H9 (cell line): Measurements from ENCODE around the gene TMA16. TPM values are rescaled to one million over a fixed set of nuclear protein-coding genes. Genes with fewer than 3 reads are reported as not detected.

Experiments used
- DNase-seq: peaks from one replicate; pipeline ENCODE4 v3.0.0-alpha.2; 2017
- H2AFZ ChIP-seq: one replicate; pipeline ENCODE4 v1.6.1; 2013; ENCODE audit warnings: mild to moderate bottlenecking, low read length, control low read depth, moderate library complexity
- H2AK5ac ChIP-seq: 2 replicates; pipeline ENCODE4 v1.6.1; 2013; ENCODE audit warnings: low read length, control low read depth, mixed read lengths; ENCODE audit not compliant: insufficient read length
- H2BK120ac ChIP-seq: one replicate; pipeline ENCODE4 v1.6.1; 2013; ENCODE audit warnings: low read depth, mild to moderate bottlenecking, low read length, control low read depth, inconsistent platforms; ENCODE audit not compliant: poor library complexity, severe bottlenecking
- H2BK12ac ChIP-seq: 2 replicates; pipeline ENCODE4 v1.6.1; 2013; ENCODE audit warnings: low read length, control low read depth, mixed read lengths, low read depth; ENCODE audit not compliant: insufficient read length
- H2BK15ac ChIP-seq: 2 replicates; pipeline ENCODE4 v1.6.1; 2013; ENCODE audit warnings: low read depth, low read length, control low read depth
- H2BK20ac ChIP-seq: one replicate; pipeline ENCODE4 v1.6.1; 2013; ENCODE audit warnings: low read depth, mild to moderate bottlenecking, low read length, control low read depth, inconsistent platforms; ENCODE audit not compliant: poor library complexity, severe bottlenecking
- H2BK5ac ChIP-seq: 2 replicates; pipeline ENCODE4 v1.6.1; 2013; ENCODE audit warnings: low read length, control low read depth, mixed read lengths; ENCODE audit not compliant: insufficient read length
- H3K14ac ChIP-seq: 2 replicates; pipeline ENCODE4 v1.6.1; 2013; ENCODE audit warnings: low read length, control low read depth; ENCODE audit not compliant: insufficient read depth
- H3K18ac ChIP-seq: 2 replicates; pipeline ENCODE4 v1.6.1; 2013; ENCODE audit warnings: low read depth, mild to moderate bottlenecking, mixed read lengths, low read length, control low read depth; ENCODE audit not compliant: insufficient read length
- H3K23ac ChIP-seq: 2 replicates; pipeline ENCODE4 v1.6.1; 2013; ENCODE audit warnings: low read length, control low read depth, mixed read lengths, low read depth; ENCODE audit not compliant: insufficient read length
- H3K23me2 ChIP-seq: 2 replicates; pipeline ENCODE4 v1.6.1; 2013; ENCODE audit warnings: low read depth, mild to moderate bottlenecking, mixed read lengths, low read length, control low read depth; ENCODE audit not compliant: insufficient read length, poor library complexity, severe bottlenecking
- H3K27ac ChIP-seq: 2 replicates; pipeline ENCODE4 v1.5.1; 2013; ENCODE audit warnings: low read length, control low read depth, mixed read lengths, low read depth; ENCODE audit not compliant: insufficient read length
- H3K27me3 ChIP-seq: 2 replicates; pipeline ENCODE4 v1.6.1; 2013; ENCODE audit warnings: low read length, control low read depth, inconsistent platforms; ENCODE audit not compliant: insufficient read depth
- H3K4ac ChIP-seq: 2 replicates; pipeline ENCODE4 v1.6.1; 2013; ENCODE audit warnings: low read depth, mild to moderate bottlenecking, control low read depth, inconsistent platforms, low read length, moderate library complexity
- H3K4me1 ChIP-seq: 2 replicates; pipeline ENCODE4 v1.6.1; 2013; ENCODE audit warnings: low read length, control low read depth, inconsistent platforms; ENCODE audit not compliant: insufficient read depth
- H3K4me2 ChIP-seq: 2 replicates; pipeline ENCODE4 v1.6.1; 2013; ENCODE audit warnings: low read length, control low read depth, mixed read lengths; ENCODE audit not compliant: insufficient read length, insufficient read depth
- H3K56ac ChIP-seq: 2 replicates; pipeline ENCODE4 v1.6.1; 2013; ENCODE audit warnings: low read depth, mild to moderate bottlenecking, mixed read lengths, low read length, control low read depth; ENCODE audit not compliant: insufficient read length
- H3K79me1 ChIP-seq: 2 replicates; pipeline ENCODE4 v1.6.1; 2013; ENCODE audit warnings: low read depth, mild to moderate bottlenecking, moderate library complexity, low read length, control low read depth, inconsistent platforms; ENCODE audit not compliant: insufficient read depth, poor library complexity, severe bottlenecking
- H3K79me2 ChIP-seq: 2 replicates; pipeline ENCODE4 v1.6.1; 2013; ENCODE audit warnings: low read length, control low read depth, inconsistent platforms; ENCODE audit not compliant: insufficient read depth
- H3K9ac ChIP-seq: 2 replicates; pipeline ENCODE4 v1.6.1; 2013; ENCODE audit warnings: low read length, control low read depth, mixed read lengths; ENCODE audit not compliant: insufficient read length; ENCODE audit errors: extremely low read depth
- H3K9me3 ChIP-seq: one replicate; pipeline ENCODE4 v1.6.1; 2013; ENCODE audit warnings: low read depth, low read length, inconsistent platforms; ENCODE audit not compliant: control insufficient read depth
- H3T11ph ChIP-seq: one replicate; pipeline ENCODE4 v1.6.1; 2013; ENCODE audit warnings: mild to moderate bottlenecking, low read length, control low read depth, inconsistent platforms
- H4K20me1 ChIP-seq: one replicate; pipeline ENCODE4 v1.6.1; 2013; ENCODE audit not compliant: control insufficient read depth, insufficient read length, insufficient read depth
- H4K5ac ChIP-seq: 2 replicates; pipeline ENCODE4 v1.6.1; 2013; ENCODE audit warnings: low read depth, mild to moderate bottlenecking, mixed read lengths, low read length, control low read depth; ENCODE audit not compliant: insufficient read length
- H4K8ac ChIP-seq: replicated peaks from 2 replicates; pipeline ENCODE4 v1.6.1; 2013; ENCODE audit warnings: low read length, control low read depth, mixed read lengths, low read depth; ENCODE audit not compliant: insufficient read length
- H4K91ac ChIP-seq: 2 replicates; pipeline ENCODE4 v1.6.1; 2013; ENCODE audit warnings: low read depth, mild to moderate bottlenecking, moderate library complexity, mixed read lengths, low read length, control low read depth; ENCODE audit not compliant: insufficient read length
- H3K27ac Mint-ChIP-seq, 3 experiments: 2 replicates in 2 of 3; 3 replicates in 1 of 3; pipeline ENCODE4 v1.8.0; 2020 to 2021; ENCODE audit warnings: mixed read lengths in 3 of 3, mild to moderate bottlenecking in 1 of 3, moderate library complexity in 1 of 3
- H3K27me3 Mint-ChIP-seq: 2 replicates; pipeline ENCODE4 v1.8.0; 2021; ENCODE audit warnings: low read depth, mild to moderate bottlenecking, moderate library complexity, mixed read lengths
- H3K36me3 Mint-ChIP-seq, 3 experiments: 2 replicates in 2 of 3; 3 replicates in 1 of 3; pipeline ENCODE4 v1.8.0; 2020 to 2021; ENCODE audit warnings: low read depth in 3 of 3, mixed read lengths in 3 of 3; ENCODE audit not compliant: insufficient read depth in 1 of 3
- H3K4me1 Mint-ChIP-seq, 2 experiments: 2 replicates each; pipeline ENCODE4 v1.8.0; 2020; ENCODE audit warnings: mixed read lengths in 2 of 2
- H3K4me3 Mint-ChIP-seq, 2 experiments: 2 replicates in 1 of 2; 3 replicates in 1 of 2; pipeline ENCODE4 v1.8.0; 2020 to 2021; ENCODE audit warnings: mild to moderate bottlenecking in 2 of 2, mixed read lengths in 2 of 2, moderate library complexity in 1 of 2
- H3K9me3 Mint-ChIP-seq, 2 experiments: 2 replicates in 1 of 2; 3 replicates in 1 of 2; pipeline ENCODE4 v1.8.0; 2020; ENCODE audit warnings: mild to moderate bottlenecking in 2 of 2, mixed read lengths in 2 of 2, moderate library complexity in 1 of 2
- CTCF ChIP-seq: fragments of 200-600 bp; sonication (generic); conservative IDR thresholded peaks from 3 replicates; pipeline ENCODE4 v1.8.0; 2021; ENCODE audit warnings: antibody characterized with exemption, mild to moderate bottlenecking
- WGBS: extraction: QIAGEN DNeasy Blood & Tissue Kit; methylation state at CpG from one replicate; pipeline ENCODE4 v1.1.7; 2013; ENCODE audit warnings: missing lambda C conversion rate, low lambda C conversion rate, mixed read lengths; ENCODE audit not compliant: insufficient read length; ENCODE audit errors: extremely low coverage; 5-methylcytosine and 5-hydroxymethylcytosine counted together
- total RNA-seq: library from RNA; stranded (reverse); gene quantifications from 2 replicates; pipeline ENCODE4 v1.2.1, GENCODE V29; 2021

TMA16 gene
- total RNA-seq, 1 experiment from 2014 or later = 61.3 TPM

DNA sequence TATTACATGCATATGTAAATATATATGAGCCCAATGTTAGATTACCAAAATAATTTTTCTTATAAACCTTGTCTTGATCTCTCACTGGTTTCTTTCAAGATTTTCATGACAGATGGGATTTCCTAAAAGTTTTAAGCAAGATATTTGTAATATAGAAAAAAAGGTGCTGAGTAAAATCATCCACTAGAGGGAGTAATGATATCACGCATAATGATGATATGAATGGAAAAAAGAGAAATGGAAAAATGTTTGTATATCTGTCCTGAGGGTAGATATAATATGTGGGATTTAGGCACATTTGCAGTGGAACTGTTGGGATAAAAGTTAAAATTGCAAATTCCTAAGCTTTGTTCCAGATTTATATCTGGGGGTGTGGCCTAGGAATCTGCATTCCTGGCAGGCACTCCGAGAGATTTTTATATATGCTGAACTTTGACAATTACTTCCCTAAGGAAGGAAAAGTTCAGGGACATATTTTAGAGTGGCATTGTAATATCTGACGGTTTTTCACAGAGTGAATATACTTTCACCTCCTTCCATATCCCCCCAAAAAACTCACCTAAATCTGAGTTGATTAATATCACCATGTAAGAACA, 60.5 kb downstream of the TMA16 start:
- H3T11ph ChIP-seq = no peak overlapping the region
- no peaks in the 10 kb centered on the region for H3K23me2 ChIP-seq
- H4K91ac ChIP-seq = no peak overlapping the region
- Mint-ChIP-seq H3K9me3 (no peaks in the 10 kb centered on the region), H3K27me3 (no peaks in the 10 kb centered on the region), H3K36me3 (peaks cover 0 to under 1% (median 0%) of the 10 kb centered on the region in 3 experiments; a peak in 1 of 7 replicates), H3K4me1 (peaks cover 0 to 4% of the 10 kb centered on the region in 2 experiments; a peak in 1 of 4 replicates), H3K27ac (no peak overlapping the region), H3K4me3 (no peak overlapping the region)
- no peak overlapping the region for H3K27ac ChIP-seq
- H2AFZ ChIP-seq = no peak overlapping the region
- H3K4ac ChIP-seq = no peak overlapping the region
- no peak overlapping the region for H2AK5ac ChIP-seq
- H4K5ac ChIP-seq = no peak overlapping the region
- H3K79me2 ChIP-seq = no peaks in the 10 kb centered on the region
- WGBS = no CpG with 5 or more reads among the region's 3 CpGs
- H3K9me3 ChIP-seq = no peaks in the 10 kb centered on the region
- no peaks in the 10 kb centered on the region; the same call in 1 of the 2 replicates for H3K4me1 ChIP-seq
- H3K23ac ChIP-seq = no peak overlapping the region
- no peak overlapping the region for H3K18ac ChIP-seq
- no peaks in the 10 kb centered on the region for H3K79me1 ChIP-seq
- H2BK120ac ChIP-seq = no peak overlapping the region
- no peaks in the 10 kb centered on the region for H4K20me1 ChIP-seq
- no peak overlapping the region for H3K56ac ChIP-seq
- TF ChIP-seq CTCF = peak; percentile 84
- H2BK5ac ChIP-seq = no peak overlapping the region
- H2BK12ac ChIP-seq = no peak overlapping the region
- H2BK15ac ChIP-seq = no peak overlapping the region
- no peak overlapping the region for H3K4me2 ChIP-seq
- no peak overlapping the region for H4K8ac ChIP-seq
- DNase-seq = no peak
- H2BK20ac ChIP-seq = no peak overlapping the region
- no peaks in the 10 kb centered on the region for H3K27me3 ChIP-seq
- H3K14ac ChIP-seq = no peak overlapping the region
- no peak overlapping the region for H3K9ac ChIP-seq
